Measurements from ENCODE around the gene GOLGA6C. TPM values are rescaled to one million over a fixed set of nuclear protein-coding genes. Genes with fewer than 3 reads are reported as not detected.

Gene GOLGA6C
- total RNA-seq, 1 donor from 2014 or later, result not detected

DNA sequence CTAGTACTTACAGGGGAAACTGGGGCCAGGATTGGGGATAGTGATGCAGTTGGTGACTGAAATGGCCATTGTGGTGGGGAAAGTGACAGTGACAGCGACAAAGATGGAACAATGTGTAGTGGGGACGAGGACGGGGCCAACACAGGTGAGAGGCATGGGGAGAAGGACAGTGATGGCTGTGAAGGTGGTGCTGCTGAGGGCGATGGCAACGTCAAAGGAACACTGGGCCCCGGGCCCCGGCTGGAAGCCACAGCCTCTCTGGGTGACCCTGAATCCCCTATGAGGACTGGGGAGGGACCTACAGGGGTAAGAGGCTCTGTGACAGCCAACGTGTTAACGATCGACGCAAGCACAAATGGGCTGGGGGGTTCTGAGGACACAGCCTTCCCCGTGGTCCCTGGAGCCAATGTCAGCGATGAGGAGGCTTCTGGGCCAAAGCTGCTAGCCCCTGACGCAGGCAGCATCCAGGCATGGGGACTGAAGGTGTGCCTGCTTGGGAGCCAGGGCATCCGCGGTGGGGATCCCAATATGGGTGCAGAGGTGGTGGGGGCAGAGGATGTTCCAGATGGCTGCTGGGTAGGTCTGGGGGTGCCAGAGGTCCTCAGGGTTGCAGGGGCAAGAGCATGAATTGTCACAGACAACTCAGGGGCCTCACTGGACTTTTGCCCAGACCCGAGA is 25.2 kb upstream of the GOLGA6C start:
- Mint-ChIP-seq H3K9me3 (ENCODE audit: unreplicated experiment) (peaks cover 3% of the 10 kb centered on the region), H3K27ac (ENCODE audit: unreplicated experiment) (no peak overlapping the region), H3K4me3 (ENCODE audit: unreplicated experiment) (no peak overlapping the region), H3K36me3 (ENCODE audit: unreplicated experiment) (no peaks in the 10 kb centered on the region), H3K4me1 (ENCODE audit: low read depth, unreplicated experiment) (no peaks in the 10 kb centered on the region), H3K27me3 (ENCODE audit: unreplicated experiment) (peaks cover 13% of the 10 kb centered on the region)
- TF ChIP-seq, protein P1, sequence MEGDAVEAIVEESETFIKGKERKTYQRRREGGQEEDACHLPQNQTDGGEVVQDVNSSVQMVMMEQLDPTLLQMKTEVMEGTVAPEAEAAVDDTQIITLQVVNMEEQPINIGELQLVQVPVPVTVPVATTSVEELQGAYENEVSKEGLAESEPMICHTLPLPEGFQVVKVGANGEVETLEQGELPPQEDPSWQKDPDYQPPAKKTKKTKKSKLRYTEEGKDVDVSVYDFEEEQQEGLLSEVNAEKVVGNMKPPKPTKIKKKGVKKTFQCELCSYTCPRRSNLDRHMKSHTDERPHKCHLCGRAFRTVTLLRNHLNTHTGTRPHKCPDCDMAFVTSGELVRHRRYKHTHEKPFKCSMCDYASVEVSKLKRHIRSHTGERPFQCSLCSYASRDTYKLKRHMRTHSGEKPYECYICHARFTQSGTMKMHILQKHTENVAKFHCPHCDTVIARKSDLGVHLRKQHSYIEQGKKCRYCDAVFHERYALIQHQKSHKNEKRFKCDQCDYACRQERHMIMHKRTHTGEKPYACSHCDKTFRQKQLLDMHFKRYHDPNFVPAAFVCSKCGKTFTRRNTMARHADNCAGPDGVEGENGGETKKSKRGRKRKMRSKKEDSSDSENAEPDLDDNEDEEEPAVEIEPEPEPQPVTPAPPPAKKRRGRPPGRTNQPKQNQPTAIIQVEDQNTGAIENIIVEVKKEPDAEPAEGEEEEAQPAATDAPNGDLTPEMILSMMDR (IDR thresholded peaks at IDR 0.05; ENCODE audit: partially characterized antibody, unreplicated experiment), result no peak
- peak; percentile 7 for DNase-seq

DNA sequence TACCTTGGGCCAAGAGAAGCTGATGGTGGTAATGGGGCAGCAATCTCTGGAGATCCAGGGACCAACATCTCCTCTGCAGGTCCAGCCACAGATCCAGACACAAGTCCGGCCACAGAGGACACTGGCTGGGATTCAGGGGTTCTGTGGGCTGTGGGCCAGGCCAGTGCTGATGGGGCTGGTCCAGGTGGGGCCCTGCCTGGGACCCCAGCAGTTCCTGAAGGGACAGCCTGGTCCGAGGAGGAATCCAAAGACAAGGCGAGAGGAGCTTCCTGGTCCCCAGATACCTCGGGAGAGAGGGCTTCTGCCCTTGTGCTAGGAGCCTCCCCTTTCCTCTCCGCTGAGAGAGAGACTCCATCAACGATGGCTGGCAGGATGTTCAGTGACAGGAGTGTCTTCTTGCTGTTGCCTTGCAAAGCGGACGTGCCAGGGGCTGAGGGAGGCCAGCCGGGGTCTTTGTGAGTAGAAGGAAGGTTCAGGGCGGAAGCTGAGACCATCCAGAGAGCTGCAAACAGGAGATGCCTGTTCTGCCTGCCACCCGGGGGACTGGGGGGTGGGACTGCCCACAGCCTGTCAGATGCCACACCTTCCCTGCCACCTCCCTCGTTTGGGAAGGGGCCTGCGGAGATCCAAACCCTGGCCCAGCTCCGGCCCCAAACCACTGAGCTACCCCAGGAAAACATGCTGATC is 24.5 kb upstream of the GOLGA6C start:
- TF ChIP-seq, protein P1 (IDR thresholded peaks at IDR 0.05; ENCODE audit: partially characterized antibody, unreplicated experiment), result no peak
- DNase-seq, result peak; percentile 4
- Mint-ChIP-seq H3K9me3 (ENCODE audit: unreplicated experiment) (peaks cover 3% of the 10 kb centered on the region), H3K4me1 (ENCODE audit: low read depth, unreplicated experiment) (no peaks in the 10 kb centered on the region), H3K27ac (ENCODE audit: unreplicated experiment) (no peak overlapping the region), H3K4me3 (ENCODE audit: unreplicated experiment) (no peak overlapping the region), H3K36me3 (ENCODE audit: unreplicated experiment) (no peaks in the 10 kb centered on the region), H3K27me3 (ENCODE audit: unreplicated experiment) (peaks cover 13% of the 10 kb centered on the region)

DNA sequence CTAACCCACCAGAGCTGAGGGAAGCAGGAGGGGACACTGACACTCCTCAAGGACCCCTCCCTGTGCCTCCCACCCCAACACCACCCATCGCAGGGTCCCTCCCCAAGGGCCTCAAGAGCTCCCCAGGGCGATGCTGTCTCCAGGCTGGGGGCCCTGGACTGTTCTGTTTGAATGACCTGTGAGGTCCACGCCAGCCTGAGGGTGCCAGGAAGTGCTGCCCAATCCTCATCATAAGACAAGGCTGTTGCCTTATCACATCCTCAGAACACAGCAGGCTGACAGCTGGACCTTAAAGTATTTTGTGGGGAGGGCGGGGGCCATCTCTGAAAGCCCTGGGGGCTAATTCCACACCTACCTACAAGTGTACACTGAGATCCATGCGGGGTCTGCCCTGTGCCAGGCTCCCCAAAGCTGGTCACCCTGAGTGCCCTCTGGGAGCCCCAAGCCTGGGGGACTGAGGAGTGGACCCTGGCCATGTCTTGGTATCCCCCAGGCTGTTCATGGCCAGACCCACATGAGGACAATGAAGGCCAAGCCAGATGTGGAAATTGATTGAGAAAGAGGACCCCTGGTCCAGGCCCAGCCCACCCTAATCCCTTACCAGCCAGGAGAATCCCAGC is 23.8 kb upstream of the GOLGA6C start:
- TF ChIP-seq, protein P1 (IDR thresholded peaks at IDR 0.05; ENCODE audit: partially characterized antibody, unreplicated experiment), result no peak
- H3K9me3 Mint-ChIP-seq (ENCODE audit: unreplicated experiment), result peaks cover 3% of the 10 kb centered on the region
- H3K4me3 Mint-ChIP-seq (ENCODE audit: unreplicated experiment), result no peak overlapping the region
- peak; percentile 7 for DNase-seq
- no peaks in the 10 kb centered on the region for H3K4me1 Mint-ChIP-seq (ENCODE audit: low read depth, unreplicated experiment)
- H3K36me3 Mint-ChIP-seq (ENCODE audit: unreplicated experiment), result no peaks in the 10 kb centered on the region
- H3K27ac Mint-ChIP-seq (ENCODE audit: unreplicated experiment), result no peak overlapping the region
- peaks cover 13% of the 10 kb centered on the region for H3K27me3 Mint-ChIP-seq (ENCODE audit: unreplicated experiment)

DNA sequence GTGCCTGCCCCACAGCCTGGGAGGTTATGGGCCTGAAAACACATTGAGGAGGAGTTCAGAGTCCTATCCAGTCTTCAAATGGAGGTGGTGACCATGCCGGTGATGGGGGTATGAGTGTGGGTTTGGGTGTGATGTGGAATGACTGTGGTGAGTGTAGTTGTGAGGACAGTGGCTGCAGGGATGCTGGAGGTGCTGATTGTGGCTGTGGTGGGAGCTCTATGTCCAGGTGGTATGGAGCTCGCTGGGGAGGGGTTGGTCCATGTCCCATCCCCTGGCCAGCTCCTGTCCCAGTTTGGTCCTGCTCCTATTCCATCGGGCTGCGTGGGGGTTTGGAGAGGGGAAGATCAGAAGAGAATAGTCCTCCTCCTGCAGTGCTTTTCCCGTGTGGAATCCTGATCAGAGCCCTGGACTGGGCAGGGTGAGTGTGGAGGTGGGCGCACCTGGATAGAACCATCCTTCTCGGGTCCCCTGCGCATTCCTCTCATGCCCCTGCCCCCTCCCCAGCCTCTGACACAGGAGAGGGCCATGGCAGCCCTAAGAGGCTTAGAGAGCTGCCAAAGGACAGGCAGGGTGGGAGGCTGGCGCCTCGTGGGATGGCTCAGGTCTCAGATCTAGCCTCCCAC is 23.0 kb upstream of the GOLGA6C start:
- Mint-ChIP-seq H3K27me3 (ENCODE audit: unreplicated experiment) (peaks cover 17% of the 10 kb centered on the region), H3K36me3 (ENCODE audit: unreplicated experiment) (no peaks in the 10 kb centered on the region), H3K4me1 (ENCODE audit: low read depth, unreplicated experiment) (no peaks in the 10 kb centered on the region), H3K27ac (ENCODE audit: unreplicated experiment) (no peak overlapping the region), H3K4me3 (ENCODE audit: unreplicated experiment) (no peak overlapping the region), H3K9me3 (ENCODE audit: unreplicated experiment) (peaks cover 3% of the 10 kb centered on the region)
- TF ChIP-seq, protein P1 (IDR thresholded peaks at IDR 0.05; ENCODE audit: partially characterized antibody, unreplicated experiment), result no peak
- peak; percentile 12 for DNase-seq

Measured in glutamatergic neuron (in vitro differentiated cells).